A549 (cell line): Measurements from ENCODE around the gene CAPZA3. TPM values are rescaled to one million over a fixed set of nuclear protein-coding genes. Genes with fewer than 3 reads are reported as not detected.
"Not testable (repeated sequence)": the region's sequence is repeated elsewhere in the genome, so short reads cannot be mapped to it uniquely, and the experiment has no call there.

Experiments used
- ATAC-seq, 2 experiments: fragments of 200-7000 bp in 1 of 2; fragments of >200 bp in 1 of 2; cut with Nextera tagmentation in 1 of 2; cut with Tn5 transposase in 1 of 2; 3 replicates each; pipeline versions ENCODE4 v1.8.0 to v1.9.1; 2018 to 2020; ENCODE audit warnings: mild to moderate bottlenecking in 1 of 2, moderate library complexity in 1 of 2
- CTCF ChIA-PET: fragments of 300-600 bp; sonication (Branson Sonifier 250); formaldehyde crosslinking; extraction: SDS; loops from one replicate; lab custom pipeline; 2021; ENCODE audit warnings: antibody characterized with exemption, inconsistent platforms; lab: Yijun Ruan, JAX
- POLR2A ChIA-PET: fragments of 350-600 bp; formaldehyde crosslinking; extraction: SDS; loops from one replicate; lab custom pipeline; 2021; ENCODE audit warnings: antibody characterized with exemption, inconsistent platforms; lab: Yijun Ruan, JAX
- DNase-seq, 2 experiments: peaks; one replicate each; pipeline versions ENCODE4 v3.0.0 to v3.0.0-alpha.2; 2011 to 2016; ENCODE audit warnings: low read depth in 1 of 2, low spot score in 1 of 2
- FAIRE-seq: peaks from 2 replicates; lab custom pipeline; 2011; peaks lifted over from hg19 to GRCh38; lab: Jason Lieb, UNC
- H3K27ac ChIP-seq, 2 experiments: fragments of >200 bp; sonication (Bioruptor Twin); formaldehyde crosslinking; 3 replicates each; pipeline ENCODE4 v1.5.1; 2016 to 2017
- H3K4me1 ChIP-seq: fragments of >200 bp; sonication (Bioruptor Twin); formaldehyde crosslinking; 3 replicates; pipeline ENCODE4 v1.6.1; 2016
- H3K4me2 ChIP-seq: fragments of >200 bp; sonication (Bioruptor Twin); formaldehyde crosslinking; 3 replicates; pipeline ENCODE4 v1.6.1; 2016
- H3K4me3 ChIP-seq: fragments of >200 bp; sonication (Bioruptor Twin); formaldehyde crosslinking; 3 replicates; pipeline ENCODE4 v1.5.1; 2016
- H3K9me3 ChIP-seq: fragments of >200 bp; sonication (Bioruptor Twin); formaldehyde crosslinking; 3 replicates; pipeline ENCODE4 v1.6.1; 2016
- BHLHE40 ChIP-seq: IDR thresholded peaks from 2 replicates; pipeline ENCODE4 v1.6.1; 2012; ENCODE audit warnings: low read depth, low read length, inconsistent platforms
- CBX2 ChIP-seq: fragments of 200-600 bp; sonication (generic); IDR thresholded peaks from 2 replicates; pipeline ENCODE4 v1.6.1; 2016; ENCODE audit warnings: low read depth, mild to moderate bottlenecking, borderline replicate concordance
- CBX8 ChIP-seq: fragments of 200-600 bp; sonication (generic); IDR thresholded peaks from 2 replicates; pipeline ENCODE4 v1.6.1; 2016
- CTCF ChIP-seq: fragments of >200 bp; sonication (Bioruptor Twin); formaldehyde crosslinking; IDR thresholded peaks from 3 replicates; pipeline ENCODE4 v1.5.1; 2016
- FOXS1 ChIP-seq: fragments of 250-450 bp; sonication (Bioruptor Pico); IDR thresholded peaks from 2 replicates; pipeline ENCODE4 v1.5.0; 2020; ENCODE audit warnings: mild to moderate bottlenecking, moderate library complexity
- HDAC2 ChIP-seq: fragments of 200-600 bp; sonication (generic); IDR thresholded peaks from 2 replicates; pipeline ENCODE4 v1.6.1; 2016
- HES2 ChIP-seq: fragments of >200 bp; sonication (Bioruptor Twin); formaldehyde crosslinking; IDR thresholded peaks from 2 replicates; pipeline ENCODE4 v1.6.1; 2016
- HOXB13 ChIP-seq: fragments of 250-450 bp; sonication (Bioruptor Pico); IDR thresholded peaks from 2 replicates; pipeline ENCODE4 v1.5.0; 2020; ENCODE audit warnings: low read depth, mild to moderate bottlenecking, moderate library complexity
- JUN ChIP-seq, 2 experiments: fragments of >200 bp; sonication (Bioruptor Twin); formaldehyde crosslinking; IDR thresholded peaks; 2 replicates in 1 of 2; 3 replicates in 1 of 2; pipeline ENCODE4 v1.6.1; 2016 to 2017
- KDM1A ChIP-seq: fragments of 200-600 bp; sonication (generic); IDR thresholded peaks from 2 replicates; pipeline ENCODE4 v1.6.1; 2016; ENCODE audit warnings: low read depth, mild to moderate bottlenecking
- MAX ChIP-seq: IDR thresholded peaks from 2 replicates; pipeline ENCODE4 v1.6.1; 2012
- NR3C1 ChIP-seq: fragments of >200 bp; sonication (Bioruptor Twin); formaldehyde crosslinking; IDR thresholded peaks from 3 replicates; pipeline ENCODE4 v1.6.1; 2017
- POLR2A ChIP-seq: IDR thresholded peaks from 2 replicates; pipeline ENCODE4 v1.6.1; 2012; ENCODE audit warnings: mild to moderate bottlenecking, low read length
- RAD21 ChIP-seq, 2 experiments: fragments of >200 bp in 1 of 2; sonication (Bioruptor Twin) in 1 of 2; formaldehyde crosslinking in 1 of 2; IDR thresholded peaks in 1 of 2; conservative IDR thresholded peaks in 1 of 2; 2 replicates in 1 of 2; 3 replicates in 1 of 2; pipeline ENCODE4 v1.6.1; 2012 to 2018; ENCODE audit warnings: inconsistent platforms in 1 of 2
- SMC3 ChIP-seq: fragments of >200 bp; sonication (Bioruptor Twin); formaldehyde crosslinking; IDR thresholded peaks from 3 replicates; pipeline ENCODE4 v1.6.1; 2018; ENCODE audit warnings: inconsistent platforms
- TFCP2L1 ChIP-seq: fragments of 250-450 bp; sonication (Bioruptor Pico); IDR thresholded peaks from 2 replicates; pipeline ENCODE4 v1.5.0; 2021; ENCODE audit warnings: mild to moderate bottlenecking
- ZFP36 ChIP-seq: fragments of 450-650 bp; IDR thresholded peaks from 2 replicates; pipeline ENCODE4 v1.6.1; 2014; ENCODE audit warnings: borderline replicate concordance; ENCODE audit not compliant: partially characterized antibody
- WGBS: methylation state at CpG from one replicate; pipeline ENCODE4 v1.1.6; 2017; ENCODE audit errors: missing lambda C conversion rate; 5-methylcytosine and 5-hydroxymethylcytosine counted together
- polyA minus RNA-seq: library from RNA; depleted of rRNA, polyadenylated mRNA; stranded (reverse); fragments of >200 nt; gene quantifications from 2 replicates; pipeline ENCODE4 v1.2.3, GENCODE V29; 2011; rRNA and poly(A)+ RNA removed
- polyA plus RNA-seq, 4 experiments: library from polyadenylated mRNA; depleted of rRNA in 3 of 4; stranded (reverse); fragments of >200 nt; fragmentation: RNase III in 1 of 4; extraction: RNeasy Plus Mini Kit Qiagen cat#74134 plus additional on column Dnase treatment in 1 of 4; gene quantifications; 2 replicates in 3 of 4; 3 replicates in 1 of 4; pipeline ENCODE4 v1.2.3, GENCODE V29; 2011 to 2017
- TF ChIP-seq, protein P1 (sequence below): fragments of 200-600 bp; sonication (generic); IDR thresholded peaks from 2 replicates; pipeline ENCODE4 v1.6.1; 2016; ENCODE audit warnings: antibody characterized with exemption, mild to moderate bottlenecking, moderate library complexity
- TF ChIP-seq, protein P2 (sequence below): IDR thresholded peaks from 2 replicates; pipeline ENCODE4 v1.6.1; 2012

Gene CAPZA3, protein sequence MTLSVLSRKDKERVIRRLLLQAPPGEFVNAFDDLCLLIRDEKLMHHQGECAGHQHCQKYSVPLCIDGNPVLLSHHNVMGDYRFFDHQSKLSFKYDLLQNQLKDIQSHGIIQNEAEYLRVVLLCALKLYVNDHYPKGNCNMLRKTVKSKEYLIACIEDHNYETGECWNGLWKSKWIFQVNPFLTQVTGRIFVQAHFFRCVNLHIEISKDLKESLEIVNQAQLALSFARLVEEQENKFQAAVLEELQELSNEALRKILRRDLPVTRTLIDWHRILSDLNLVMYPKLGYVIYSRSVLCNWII
- polyA plus RNA-seq (2011; rRNA removed) (not detected in 2 replicates), polyA plus RNA-seq (2017; fragmentation: RNase III; extraction: RNeasy Plus Mini Kit Qiagen cat#74134 plus additional on column Dnase treatment) (not detected in 3 replicates), polyA minus RNA-seq (not detected in 2 replicates)
- not detected in 2 replicates for polyA plus RNA-seq (2012; cell fraction: cytosol; rRNA removed)
- not detected in 2 replicates for polyA plus RNA-seq (2012; cell fraction: nucleus; rRNA removed)

- DNase-seq, result no peak
- CTCF ChIA-PET, result no interaction called here
- no peak for TF ChIP-seq CBX2
- no peak for ATAC-seq
- no peak within 1 kb of the TSS for H3K4me3 ChIP-seq
- no peak for FAIRE-seq
- no peak within 1 kb of the TSS for H3K27ac ChIP-seq
- WGBS, result 11% methylated on average over 2 of the region's 2 CpGs
- no peaks in the 10 kb centered on the region for H3K4me1 ChIP-seq
- POLR2A ChIA-PET, result no interaction called here
- H3K9me3 ChIP-seq, result peaks cover 5% of the 10 kb centered on the region; the same call in 1 of the 3 replicates
- no peak within 1 kb of the TSS for H3K4me2 ChIP-seq
Measured at GRCh38 chr12:18737819-18738218, at the start of gene CAPZA3, which contains the start of gene PLCZ1. Gene CAPZA3, plus strand, starts transcription at chr12:18738119. Its CDS starts 150 bp downstream, at chr12:18738269. Gene PLCZ1, minus strand, starts transcription at chr12:18738012. Its CDS starts 641 bp downstream, at chr12:18737371.

GRCh38 chr12:18689771-18690170 is 48.1 kb upstream of the CAPZA3 start:
- DNase-seq, result no peak
- H3K4me3 ChIP-seq, result no peak overlapping the region
- CTCF ChIA-PET, result no interaction called here
- H3K27ac ChIP-seq, result no peak overlapping the region
- no peak overlapping the region for H3K4me2 ChIP-seq
- TF ChIP-seq CTCF, result no peak
- TF ChIP-seq NR3C1, result no peak
- no peak for TF ChIP-seq CBX2
- TF ChIP-seq CBX8, result no peak
- TF ChIP-seq MAX, result no peak
- no peak for TF ChIP-seq FOXS1 (CRISPR knock-in tag)
- no peak for TF ChIP-seq KDM1A
- TF ChIP-seq, protein P1, sequence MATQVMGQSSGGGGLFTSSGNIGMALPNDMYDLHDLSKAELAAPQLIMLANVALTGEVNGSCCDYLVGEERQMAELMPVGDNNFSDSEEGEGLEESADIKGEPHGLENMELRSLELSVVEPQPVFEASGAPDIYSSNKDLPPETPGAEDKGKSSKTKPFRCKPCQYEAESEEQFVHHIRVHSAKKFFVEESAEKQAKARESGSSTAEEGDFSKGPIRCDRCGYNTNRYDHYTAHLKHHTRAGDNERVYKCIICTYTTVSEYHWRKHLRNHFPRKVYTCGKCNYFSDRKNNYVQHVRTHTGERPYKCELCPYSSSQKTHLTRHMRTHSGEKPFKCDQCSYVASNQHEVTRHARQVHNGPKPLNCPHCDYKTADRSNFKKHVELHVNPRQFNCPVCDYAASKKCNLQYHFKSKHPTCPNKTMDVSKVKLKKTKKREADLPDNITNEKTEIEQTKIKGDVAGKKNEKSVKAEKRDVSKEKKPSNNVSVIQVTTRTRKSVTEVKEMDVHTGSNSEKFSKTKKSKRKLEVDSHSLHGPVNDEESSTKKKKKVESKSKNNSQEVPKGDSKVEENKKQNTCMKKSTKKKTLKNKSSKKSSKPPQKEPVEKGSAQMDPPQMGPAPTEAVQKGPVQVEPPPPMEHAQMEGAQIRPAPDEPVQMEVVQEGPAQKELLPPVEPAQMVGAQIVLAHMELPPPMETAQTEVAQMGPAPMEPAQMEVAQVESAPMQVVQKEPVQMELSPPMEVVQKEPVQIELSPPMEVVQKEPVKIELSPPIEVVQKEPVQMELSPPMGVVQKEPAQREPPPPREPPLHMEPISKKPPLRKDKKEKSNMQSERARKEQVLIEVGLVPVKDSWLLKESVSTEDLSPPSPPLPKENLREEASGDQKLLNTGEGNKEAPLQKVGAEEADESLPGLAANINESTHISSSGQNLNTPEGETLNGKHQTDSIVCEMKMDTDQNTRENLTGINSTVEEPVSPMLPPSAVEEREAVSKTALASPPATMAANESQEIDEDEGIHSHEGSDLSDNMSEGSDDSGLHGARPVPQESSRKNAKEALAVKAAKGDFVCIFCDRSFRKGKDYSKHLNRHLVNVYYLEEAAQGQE, result no peak
- TF ChIP-seq RAD21 (conservative IDR thresholded peaks at IDR 0.05 in 1 of 2, IDR thresholded peaks at IDR 0.05 in 1 of 2), result no peak
- TF ChIP-seq HDAC2, result no peak
- TF ChIP-seq POLR2A, result no peak
- TF ChIP-seq, protein P2, sequence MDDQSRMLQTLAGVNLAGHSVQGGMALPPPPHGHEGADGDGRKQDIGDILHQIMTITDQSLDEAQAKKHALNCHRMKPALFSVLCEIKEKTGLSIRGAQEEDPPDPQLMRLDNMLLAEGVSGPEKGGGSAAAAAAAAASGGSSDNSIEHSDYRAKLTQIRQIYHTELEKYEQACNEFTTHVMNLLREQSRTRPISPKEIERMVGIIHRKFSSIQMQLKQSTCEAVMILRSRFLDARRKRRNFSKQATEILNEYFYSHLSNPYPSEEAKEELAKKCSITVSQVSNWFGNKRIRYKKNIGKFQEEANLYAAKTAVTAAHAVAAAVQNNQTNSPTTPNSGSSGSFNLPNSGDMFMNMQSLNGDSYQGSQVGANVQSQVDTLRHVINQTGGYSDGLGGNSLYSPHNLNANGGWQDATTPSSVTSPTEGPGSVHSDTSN, result no peak
- TF ChIP-seq SMC3, result no peak
- TF ChIP-seq ZFP36, result no peak
- no peak for TF ChIP-seq JUN (IDR thresholded peaks at IDR 0.05)
- TF ChIP-seq, all 56 proteins: peak for 0
- 20% methylated on average over 3 of the region's 3 CpGs for WGBS
- ATAC-seq (no peak), FAIRE-seq (no peak)
- H3K9me3 ChIP-seq, result no peaks in the 10 kb centered on the region
- H3K4me1 ChIP-seq, result no peaks in the 10 kb centered on the region
- POLR2A ChIA-PET, result no interaction called here

DNA sequence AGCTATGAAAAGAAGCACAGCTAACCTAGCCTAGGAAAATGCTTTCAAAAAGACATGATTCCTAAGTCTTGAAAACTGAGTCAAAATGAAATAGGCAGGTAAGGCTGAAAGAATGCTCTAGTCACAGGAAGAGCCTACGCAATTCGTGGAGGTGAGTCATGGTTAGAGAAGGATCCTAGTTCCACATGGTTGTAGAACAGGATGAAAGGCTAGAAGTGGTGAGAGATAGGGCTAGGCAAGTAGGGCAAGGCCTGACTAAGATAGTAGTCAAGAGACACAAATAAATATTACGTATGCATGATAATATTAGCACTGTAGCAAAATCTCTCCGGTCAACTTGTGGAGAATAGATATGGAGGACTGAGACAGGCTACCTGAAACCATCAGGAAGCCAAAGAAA is 47.3 kb upstream of the CAPZA3 start:
- Histone ChIP-seq H3K4me2 (no peak overlapping the region), H3K27ac (no peak overlapping the region), H3K4me1 (no peaks in the 10 kb centered on the region), H3K4me3 (no peak overlapping the region), H3K9me3 (no peaks in the 10 kb centered on the region)
- POLR2A ChIA-PET, result no interaction called here
- DNase-seq (peak; percentile 6 to 31), FAIRE-seq (peak; percentile 36), ATAC-seq (peak in 1 of 2 experiments; percentile 64; a peak in 3 of 6 replicates)
- CTCF ChIA-PET, result no interaction called here
- 22% methylated on average over 4 of the region's 4 CpGs for WGBS
- TF ChIP-seq HOXB13 (CRISPR knock-in tag) (no peak), CBX2 (no peak), CBX8 (no peak), HES2 (no peak), TFCP2L1 (no peak), BHLHE40 (no peak)
- TF ChIP-seq, all 56 proteins: peak for 0

DNA sequence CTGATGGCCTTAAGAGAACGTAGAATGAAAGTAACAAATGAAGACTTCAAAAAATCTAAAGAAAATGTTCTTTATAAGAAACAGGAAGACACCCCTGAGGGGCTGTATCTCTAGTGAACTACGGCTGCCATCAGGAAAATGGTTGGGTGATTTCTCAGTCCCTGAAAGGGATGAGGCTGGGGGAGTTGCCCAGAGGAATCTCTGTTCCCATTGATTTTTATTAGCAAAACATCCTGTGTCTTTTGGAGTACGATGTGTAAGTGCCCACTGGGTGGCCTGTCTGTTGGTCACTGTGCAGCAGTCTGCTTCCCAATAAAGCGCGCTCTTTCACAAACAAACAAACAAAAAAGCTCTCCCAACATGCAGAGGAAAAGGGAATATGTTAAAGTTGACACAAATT is 43.9 kb upstream of the CAPZA3 start:
- H3K4me1 ChIP-seq, H3K4me2 ChIP-seq, H3K27ac ChIP-seq, POLR2A ChIA-PET, CTCF ChIA-PET, H3K4me3 ChIP-seq, ATAC-seq, H3K9me3 ChIP-seq, DNase-seq, FAIRE-seq: not testable (repeated sequence)
- WGBS, result 51% methylated on average over 5 of the region's 5 CpGs
